IMR-90 (cell line): ENCODE measurements around the gene CMAS. TPM values are rescaled to one million over a fixed set of nuclear protein-coding genes. Genes with fewer than 3 reads are reported as not detected.

Source experiments
- ATAC-seq: fragments of 200-7000 bp; cut with Tn5 transposase; 2 replicates; pipeline ENCODE4 v1.9.1; 2020; ENCODE audit warnings: low read depth, mild to moderate bottlenecking, moderate library complexity
- BruUV-seq: library from RNA; stranded (reverse); fragments of 400-500 nt; replicated peaks from 2 replicates; lab custom pipeline; 2021; lab: Mats Ljungman, UMichigan
- CTCF ChIA-PET: fragments of 300-600 bp; formaldehyde crosslinking; extraction: SDS; loops from one replicate; lab custom pipeline; 2021; ENCODE audit warnings: antibody characterized with exemption; lab: Yijun Ruan, JAX
- POLR2A ChIA-PET: fragments of 300-600 bp; sonication (Branson Sonifier 250); formaldehyde crosslinking; loops from one replicate; lab custom pipeline; 2022; ENCODE audit warnings: antibody characterized with exemption; ENCODE audit not compliant: unreplicated experiment; lab: Charles Lee
- DNase-seq: peaks from one replicate; pipeline ENCODE4 v3.0.0; 2013
- H2AFZ ChIP-seq: replicated peaks from 2 replicates; pipeline ENCODE3; 2013; ENCODE audit warnings: low read length, mild to moderate bottlenecking; ENCODE audit not compliant: poor library complexity
- H2AK5ac ChIP-seq: 2 replicates; pipeline ENCODE4 v1.6.1; 2013; ENCODE audit warnings: low read depth, low read length, inconsistent platforms
- H2AK9ac ChIP-seq: replicated peaks from 2 replicates; pipeline ENCODE3; 2013; ENCODE audit warnings: mild to moderate bottlenecking, low read depth, low read length, moderate library complexity; ENCODE audit not compliant: poor library complexity
- H2BK120ac ChIP-seq: 2 replicates; pipeline ENCODE4 v1.6.1; 2013; ENCODE audit warnings: low read depth, low read length, inconsistent platforms
- H2BK15ac ChIP-seq: 3 replicates; pipeline ENCODE4 v1.6.1; 2013; ENCODE audit warnings: low read depth, low read length, inconsistent platforms
- H2BK20ac ChIP-seq: 2 replicates; pipeline ENCODE4 v1.6.1; 2013; ENCODE audit warnings: low read depth, mild to moderate bottlenecking, inconsistent platforms, low read length, moderate library complexity
- H2BK5ac ChIP-seq: 2 replicates; pipeline ENCODE4 v1.6.1; 2013; ENCODE audit warnings: mild to moderate bottlenecking, low read depth, low read length, inconsistent platforms; ENCODE audit not compliant: poor library complexity, severe bottlenecking
- H3K14ac ChIP-seq: replicated peaks from 2 replicates; pipeline ENCODE4 v1.6.1; 2013; ENCODE audit warnings: low read depth, low read length, inconsistent platforms
- H3K18ac ChIP-seq: 2 replicates; pipeline ENCODE4 v1.6.1; 2013; ENCODE audit warnings: low read depth, low read length, control low read depth
- H3K23ac ChIP-seq: 2 replicates; pipeline ENCODE4 v1.6.1; 2013; ENCODE audit warnings: low read depth, low read length, inconsistent platforms
- H3K27ac ChIP-seq: 2 replicates; pipeline ENCODE4 v1.5.1; 2013; ENCODE audit warnings: mild to moderate bottlenecking, control low read depth, low read length; ENCODE audit not compliant: insufficient read depth
- H3K27me3 ChIP-seq: 2 replicates; pipeline ENCODE4 v1.6.1; 2013; ENCODE audit warnings: low read length; ENCODE audit not compliant: control insufficient read depth, insufficient read depth
- H3K36me3 ChIP-seq: 2 replicates; pipeline ENCODE4 v1.6.1; 2013; ENCODE audit warnings: low read length, mixed read lengths; ENCODE audit not compliant: control insufficient read depth, insufficient read depth
- H3K4ac ChIP-seq: 2 replicates; pipeline ENCODE4 v1.6.1; 2013; ENCODE audit warnings: low read depth, low read length, inconsistent platforms
- H3K4me1 ChIP-seq: 2 replicates; pipeline ENCODE4 v1.6.1; 2013; ENCODE audit warnings: low read length, mixed read lengths; ENCODE audit not compliant: control insufficient read depth, insufficient read depth
- H3K4me2 ChIP-seq: 2 replicates; pipeline ENCODE4 v1.6.1; 2013; ENCODE audit warnings: low read depth, mild to moderate bottlenecking, control low read depth, low read length, moderate library complexity
- H3K4me3 ChIP-seq: 2 replicates; pipeline ENCODE4 v1.5.1; 2013; ENCODE audit warnings: low read depth, mild to moderate bottlenecking, control low read depth, low read length, moderate library complexity; ENCODE audit not compliant: insufficient read depth
- H3K56ac ChIP-seq: 2 replicates; pipeline ENCODE4 v1.6.1; 2013; ENCODE audit warnings: low read length, inconsistent platforms; ENCODE audit not compliant: insufficient read depth; ENCODE audit errors: extremely low read depth
- H3K79me1 ChIP-seq, 2 experiments: 2 replicates each; pipeline ENCODE4 v1.6.1; 2013; ENCODE audit warnings: low read length in 2 of 2, inconsistent platforms in 1 of 2, low read depth in 1 of 2
- H3K9ac ChIP-seq: 2 replicates; pipeline ENCODE4 v1.6.1; 2013; ENCODE audit warnings: low read depth, low read length, control low read depth
- H3K9me1 ChIP-seq: 2 replicates; pipeline ENCODE4 v1.6.1; 2013; ENCODE audit warnings: low read length, inconsistent platforms; ENCODE audit not compliant: insufficient read depth
- H3K9me3 ChIP-seq: 2 replicates; pipeline ENCODE4 v1.6.1; 2013; ENCODE audit warnings: low read length; ENCODE audit not compliant: control insufficient read depth, insufficient read depth
- H4K20me1 ChIP-seq: 2 replicates; pipeline ENCODE4 v1.6.1; 2013; ENCODE audit warnings: low read length, inconsistent platforms; ENCODE audit not compliant: insufficient read depth
- H4K5ac ChIP-seq: 2 replicates; pipeline ENCODE4 v1.6.1; 2013; ENCODE audit warnings: mild to moderate bottlenecking, low read depth, low read length, control low read depth
- H4K8ac ChIP-seq, 2 experiments: 2 replicates each; pipeline ENCODE4 v1.6.1; 2013; ENCODE audit warnings: low read depth in 2 of 2, low read length in 2 of 2, control low read depth in 1 of 2, inconsistent platforms in 1 of 2
- H4K91ac ChIP-seq: 2 replicates; pipeline ENCODE4 v1.6.1; 2013; ENCODE audit warnings: low read depth, low read length, inconsistent platforms; ENCODE audit not compliant: insufficient read depth
- CEBPB ChIP-seq: IDR thresholded peaks from 2 replicates; pipeline ENCODE4 v1.6.1; 2012; ENCODE audit warnings: low read depth, low read length, improper control_type of control experiment
- CHD1 ChIP-seq: IDR thresholded peaks from 2 replicates; pipeline ENCODE4 v1.6.1; 2012; ENCODE audit warnings: low read depth, low read length, improper control_type of control experiment
- FOS ChIP-seq: fragments of 150-350 bp; IDR thresholded peaks from 2 replicates; pipeline ENCODE4 v1.6.1; 2016; ENCODE audit warnings: low read depth, low read length
- MAFK ChIP-seq: IDR thresholded peaks from 2 replicates; pipeline ENCODE4 v1.6.1; 2012; ENCODE audit warnings: low read depth, low read length, improper control_type of control experiment
- NFE2L2 ChIP-seq: fragments of 150-350 bp; IDR thresholded peaks from 2 replicates; pipeline ENCODE4 v1.6.1; 2016; ENCODE audit warnings: low read depth, mild to moderate bottlenecking, low read length
- POLR2A ChIP-seq: IDR thresholded peaks from 2 replicates; pipeline ENCODE4 v1.6.1; 2012; ENCODE audit warnings: mild to moderate bottlenecking, low read depth, low read length
- RAD21 ChIP-seq: IDR thresholded peaks from 2 replicates; pipeline ENCODE4 v1.6.1; 2012; ENCODE audit warnings: low read length, improper control_type of control experiment
- RCOR1 ChIP-seq: IDR thresholded peaks from 2 replicates; pipeline ENCODE4 v1.6.1; 2012; ENCODE audit warnings: mild to moderate bottlenecking, low read length, improper control_type of control experiment; ENCODE audit not compliant: insufficient replicate concordance
- RFX5 ChIP-seq: IDR thresholded peaks from 2 replicates; pipeline ENCODE4 v1.8.0; 2012; ENCODE audit warnings: low read depth, mild to moderate bottlenecking, low read length, moderate library complexity
- SMC3 ChIP-seq: fragments of 150-350 bp; IDR thresholded peaks from 2 replicates; pipeline ENCODE4 v1.6.1; 2016; ENCODE audit warnings: low read depth, mild to moderate bottlenecking, antibody characterized with exemption, low read length, moderate library complexity
- WGBS, 2 experiments: methylation state at CpG; one replicate each; pipeline versions ENCODE4 v1.1.5 to v1.1.7; 2013; ENCODE audit warnings: missing lambda C conversion rate in 2 of 2; ENCODE audit not compliant: insufficient read length in 1 of 2; ENCODE audit errors: extremely low coverage in 2 of 2; 5-methylcytosine and 5-hydroxymethylcytosine counted together
- dilution Hi-C: fragments of 300-500 bp; cut with HindIII; formaldehyde crosslinking; loops from one replicate; pipeline ENCODE4 v1.14.3; 2018; ENCODE audit warnings: low sequenced_read_pairs; ENCODE audit not compliant: unreplicated experiment
- in situ Hi-C: fragments of 300-500 bp; cut with MboI; formaldehyde crosslinking; loops from 3 replicates; pipeline ENCODE4 v1.14.3; 2019; ENCODE audit warnings: low sequenced_read_pairs, inconsistent platforms, mixed read lengths
- intact Hi-C: fragments of 100-400 bp; cut with micrococcal nuclease; formaldehyde crosslinking; loops from 2 replicates; pipeline ENCODE4 v1.10.0; 2022
- polyA plus RNA-seq, 3 experiments: library from polyadenylated mRNA; depleted of rRNA; stranded (reverse); fragments of >200 nt; gene quantifications; 2 replicates each; pipeline ENCODE4 v1.2.3, GENCODE V29; 2012; ENCODE audit warnings: low replicate concordance in 1 of 3
- total RNA-seq: library from RNA; depleted of rRNA; stranded (reverse); fragments of >200 nt; gene quantifications from 2 replicates; pipeline ENCODE4 v1.2.3, GENCODE V29; 2012
- TF ChIP-seq, protein P1 (sequence below): fragments of 150-350 bp; IDR thresholded peaks from 2 replicates; pipeline ENCODE4 v1.6.1; 2017; ENCODE audit warnings: mild to moderate bottlenecking, antibody characterized with exemption, low read length, low read depth
- TF ChIP-seq, protein P2 (sequence below): conservative IDR thresholded peaks from 2 replicates; pipeline ENCODE4 v1.5.1; 2012; ENCODE audit warnings: mild to moderate bottlenecking, low read depth, low read length, improper control_type of control experiment
- TF ChIP-seq, protein P3 (sequence below): fragments of 150-350 bp; IDR thresholded peaks from 2 replicates; pipeline ENCODE4 v1.6.1; 2016; ENCODE audit warnings: low read depth, mild to moderate bottlenecking, low read length, moderate library complexity, borderline replicate concordance

The CMAS gene
- total and polyA plus RNA-seq, 2 of the 4 experiments (the other 2 are of a cell fraction) = 9.5 to 26.8 TPM

DNA sequence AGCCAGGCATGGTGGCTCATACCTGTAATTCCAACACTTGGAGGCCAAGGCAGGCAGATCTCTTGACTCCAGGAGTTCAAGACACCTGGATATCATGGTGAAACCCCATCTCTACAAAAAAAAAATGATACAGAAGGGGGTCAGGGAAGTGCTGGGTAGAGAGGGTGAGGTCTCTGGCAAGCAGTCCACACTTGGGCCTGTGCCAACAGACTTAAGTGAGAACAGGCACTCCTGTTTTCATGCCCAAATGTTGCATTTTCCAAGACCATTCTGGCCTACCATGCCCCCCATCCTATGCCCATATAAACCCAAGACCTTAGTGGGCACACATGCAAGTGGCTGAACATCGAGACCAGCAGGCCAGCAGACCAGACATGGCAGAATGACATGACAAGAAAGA, 16.0 kb upstream of the CMAS start:
- Histone ChIP-seq H3K4me1 (peaks cover 2% of the 10 kb centered on the region; the same call in 1 of the 2 replicates), H3K27me3 (no peaks in the 10 kb centered on the region), H2AK5ac (no peak overlapping the region), H2BK20ac (no peak overlapping the region), H2AFZ (no peak overlapping the region), H2BK15ac (no peak overlapping the region), H3K23ac (no peak overlapping the region), H3K9ac (no peak overlapping the region), H3K27ac (no peak overlapping the region), H3K18ac (no peak overlapping the region), H3K36me3 (no peaks in the 10 kb centered on the region), H2BK120ac (no peak overlapping the region), H2BK5ac (no peak overlapping the region), H4K20me1 (no peaks in the 10 kb centered on the region), H2AK9ac (no peak overlapping the region), H4K5ac (no peak overlapping the region), H3K9me1 (no peaks in the 10 kb centered on the region), H3K4ac (no peak overlapping the region), H3K9me3 (no peaks in the 10 kb centered on the region), H3K14ac (no peak overlapping the region), H3K79me1 (no peaks in the 10 kb centered on the region), H3K4me3 (no peak overlapping the region), H3K4me2 (no peak overlapping the region), H4K91ac (no peak overlapping the region), H4K8ac (no peak overlapping the region), H3K56ac (no peak overlapping the region)
- dilution Hi-C loops (no loop called here), intact Hi-C loops (no loop called here), in situ Hi-C loops (no loop called here)
- ChIA-PET POLR2A (no interaction called here), CTCF (no interaction called here)
- TF ChIP-seq CEBPB (no peak), POLR2A (no peak), NFE2L2 (no peak), CHD1 (no peak), RFX5 (no peak), MAFK (no peak), SMC3 (no peak), FOS (no peak), RCOR1 (no peak), RAD21 (no peak)
- TF ChIP-seq, protein P1, sequence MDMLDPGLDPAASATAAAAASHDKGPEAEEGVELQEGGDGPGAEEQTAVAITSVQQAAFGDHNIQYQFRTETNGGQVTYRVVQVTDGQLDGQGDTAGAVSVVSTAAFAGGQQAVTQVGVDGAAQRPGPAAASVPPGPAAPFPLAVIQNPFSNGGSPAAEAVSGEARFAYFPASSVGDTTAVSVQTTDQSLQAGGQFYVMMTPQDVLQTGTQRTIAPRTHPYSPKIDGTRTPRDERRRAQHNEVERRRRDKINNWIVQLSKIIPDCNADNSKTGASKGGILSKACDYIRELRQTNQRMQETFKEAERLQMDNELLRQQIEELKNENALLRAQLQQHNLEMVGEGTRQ = no peak
- TF ChIP-seq, protein P2, sequence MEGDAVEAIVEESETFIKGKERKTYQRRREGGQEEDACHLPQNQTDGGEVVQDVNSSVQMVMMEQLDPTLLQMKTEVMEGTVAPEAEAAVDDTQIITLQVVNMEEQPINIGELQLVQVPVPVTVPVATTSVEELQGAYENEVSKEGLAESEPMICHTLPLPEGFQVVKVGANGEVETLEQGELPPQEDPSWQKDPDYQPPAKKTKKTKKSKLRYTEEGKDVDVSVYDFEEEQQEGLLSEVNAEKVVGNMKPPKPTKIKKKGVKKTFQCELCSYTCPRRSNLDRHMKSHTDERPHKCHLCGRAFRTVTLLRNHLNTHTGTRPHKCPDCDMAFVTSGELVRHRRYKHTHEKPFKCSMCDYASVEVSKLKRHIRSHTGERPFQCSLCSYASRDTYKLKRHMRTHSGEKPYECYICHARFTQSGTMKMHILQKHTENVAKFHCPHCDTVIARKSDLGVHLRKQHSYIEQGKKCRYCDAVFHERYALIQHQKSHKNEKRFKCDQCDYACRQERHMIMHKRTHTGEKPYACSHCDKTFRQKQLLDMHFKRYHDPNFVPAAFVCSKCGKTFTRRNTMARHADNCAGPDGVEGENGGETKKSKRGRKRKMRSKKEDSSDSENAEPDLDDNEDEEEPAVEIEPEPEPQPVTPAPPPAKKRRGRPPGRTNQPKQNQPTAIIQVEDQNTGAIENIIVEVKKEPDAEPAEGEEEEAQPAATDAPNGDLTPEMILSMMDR = no peak
- TF ChIP-seq, protein P3, sequence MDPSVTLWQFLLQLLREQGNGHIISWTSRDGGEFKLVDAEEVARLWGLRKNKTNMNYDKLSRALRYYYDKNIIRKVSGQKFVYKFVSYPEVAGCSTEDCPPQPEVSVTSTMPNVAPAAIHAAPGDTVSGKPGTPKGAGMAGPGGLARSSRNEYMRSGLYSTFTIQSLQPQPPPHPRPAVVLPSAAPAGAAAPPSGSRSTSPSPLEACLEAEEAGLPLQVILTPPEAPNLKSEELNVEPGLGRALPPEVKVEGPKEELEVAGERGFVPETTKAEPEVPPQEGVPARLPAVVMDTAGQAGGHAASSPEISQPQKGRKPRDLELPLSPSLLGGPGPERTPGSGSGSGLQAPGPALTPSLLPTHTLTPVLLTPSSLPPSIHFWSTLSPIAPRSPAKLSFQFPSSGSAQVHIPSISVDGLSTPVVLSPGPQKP = no peak
- ATAC-seq (no peak), DNase-seq (no peak)
- no TSS peak for BruUV-seq
- WGBS, 2 experiments = no CpG with 5 or more reads among the region's 1 CpG
